GM23338 (cell line): ENCODE data around the gene TPK1. TPM values are rescaled to one million over a fixed set of nuclear protein-coding genes. Genes with fewer than 3 reads are reported as not detected.

Experiments used
- ATAC-seq: fragments of 200-7000 bp; cut with Tn5 transposase; 3 replicates; pipeline ENCODE4 v1.9.1; 2020
- DNase-seq: peaks from one replicate; pipeline ENCODE4 v3.0.0-alpha.2; 2015; ENCODE audit warnings: low spot score
- H2AFZ ChIP-seq: fragments of 200-600 bp; sonication (generic); 2 replicates; pipeline ENCODE4 v1.8.0; 2016; ENCODE audit warnings: antibody characterized with exemption, mild to moderate bottlenecking, moderate library complexity
- H3F3A ChIP-seq: fragments of 200-600 bp; sonication (generic); replicated peaks from 2 replicates; pipeline ENCODE4 v1.8.0; 2017; ENCODE audit warnings: antibody characterized with exemption, mixed run types, low read depth
- H3K27ac ChIP-seq: fragments of 200-600 bp; sonication (generic); 2 replicates; pipeline ENCODE4 v1.6.1; 2016; ENCODE audit warnings: low read depth
- H3K27me3 ChIP-seq: fragments of 200-600 bp; sonication (generic); 2 replicates; pipeline ENCODE4 v1.8.0; 2016; ENCODE audit warnings: mild to moderate bottlenecking, mixed run types, moderate library complexity; ENCODE audit not compliant: insufficient read depth
- H3K36me3 ChIP-seq: fragments of 200-600 bp; sonication (generic); 2 replicates; pipeline ENCODE4 v1.8.0; 2016; ENCODE audit warnings: mild to moderate bottlenecking; ENCODE audit not compliant: insufficient read depth
- H3K4me1 ChIP-seq: fragments of 200-600 bp; sonication (generic); 2 replicates; pipeline ENCODE4 v1.8.0; 2016; ENCODE audit warnings: mild to moderate bottlenecking, moderate library complexity; ENCODE audit not compliant: insufficient read depth
- H3K4me2 ChIP-seq: fragments of 200-600 bp; sonication (generic); 2 replicates; pipeline ENCODE4 v1.7.1; 2017; ENCODE audit warnings: mixed run types
- H3K4me3 ChIP-seq: fragments of 200-600 bp; sonication (generic); 2 replicates; pipeline ENCODE4 v1.6.1; 2016; ENCODE audit warnings: mixed run types
- H3K79me2 ChIP-seq: fragments of 200-600 bp; sonication (generic); replicated peaks from 2 replicates; pipeline ENCODE4 v1.8.0; 2017; ENCODE audit warnings: mild to moderate bottlenecking; ENCODE audit not compliant: insufficient read depth
- H3K9me2 ChIP-seq: fragments of 200-600 bp; sonication (generic); 2 replicates; pipeline ENCODE4 v1.8.0; 2017; ENCODE audit not compliant: insufficient read depth
- H4K20me1 ChIP-seq: fragments of 200-600 bp; sonication (generic); replicated peaks from 2 replicates; pipeline ENCODE4 v1.8.0; 2017; ENCODE audit warnings: mild to moderate bottlenecking; ENCODE audit not compliant: insufficient read depth
- H3K27ac Mint-ChIP-seq: 2 replicates; pipeline ENCODE4 v1.8.0; 2020; ENCODE audit warnings: inconsistent platforms, mild to moderate bottlenecking, moderate library complexity, mixed read lengths
- H3K27me3 Mint-ChIP-seq: 3 replicates; pipeline ENCODE4 v1.8.0; 2022; ENCODE audit warnings: low read depth, mild to moderate bottlenecking, moderate library complexity, mixed read lengths, inconsistent platforms; ENCODE audit not compliant: insufficient read depth, poor library complexity
- H3K36me3 Mint-ChIP-seq: 3 replicates; pipeline ENCODE4 v1.8.0; 2021; ENCODE audit warnings: low read depth, mild to moderate bottlenecking, inconsistent platforms, moderate library complexity, mixed read lengths
- H3K4me1 Mint-ChIP-seq: 3 replicates; pipeline ENCODE4 v1.8.0; 2020; ENCODE audit warnings: mild to moderate bottlenecking, inconsistent platforms, mixed read lengths
- H3K4me3 Mint-ChIP-seq: 3 replicates; pipeline ENCODE4 v1.8.0; 2021; ENCODE audit warnings: moderate library complexity, mild to moderate bottlenecking, inconsistent platforms, mixed read lengths
- H3K9me3 Mint-ChIP-seq: 3 replicates; pipeline ENCODE4 v1.8.0; 2020; ENCODE audit warnings: moderate library complexity, mild to moderate bottlenecking, inconsistent platforms, mixed read lengths
- CTCF ChIP-seq, 2 experiments: fragments of 200-600 bp in 1 of 2; sonication (generic) in 1 of 2; conservative IDR thresholded peaks; 2 replicates each; pipeline versions ENCODE4 v1.5.1 to v1.6.1; 2016 to 2017; ENCODE audit warnings: antibody characterized with exemption in 2 of 2, low read depth in 2 of 2, mild to moderate bottlenecking in 2 of 2, moderate library complexity in 1 of 2
- EZH2 ChIP-seq: fragments of 200-600 bp; sonication (generic); IDR thresholded peaks from one replicate; pipeline ENCODE4 v1.8.0; 2017; ENCODE audit warnings: antibody characterized with exemption, mild to moderate bottlenecking, low read depth; ENCODE audit not compliant: unreplicated experiment
- JUNB ChIP-seq: IDR thresholded peaks from one replicate; pipeline ENCODE4 v1.6.1; 2016; ENCODE audit warnings: antibody characterized with exemption; ENCODE audit not compliant: unreplicated experiment
- NANOG ChIP-seq: IDR thresholded peaks from 2 replicates; pipeline ENCODE4 v1.6.1; 2016; ENCODE audit warnings: antibody characterized with exemption, borderline replicate concordance
- ZNF114 ChIP-seq: fragments of 250-450 bp; sonication (Bioruptor Pico); IDR thresholded peaks from 2 replicates; pipeline ENCODE4 v1.5.0; 2020; ENCODE audit warnings: mild to moderate bottlenecking, moderate library complexity
- ZNF331 ChIP-seq: fragments of 250-450 bp; sonication (Bioruptor Pico); IDR thresholded peaks from 2 replicates; pipeline ENCODE4 v1.5.0; 2020; ENCODE audit warnings: low read depth, mild to moderate bottlenecking, moderate library complexity
- ZNF462 ChIP-seq: fragments of 250-450 bp; sonication (Bioruptor Pico); IDR thresholded peaks from 2 replicates; pipeline ENCODE4 v1.5.0; 2020; ENCODE audit warnings: mild to moderate bottlenecking, moderate library complexity
- polyA plus RNA-seq: library from polyadenylated mRNA; unstranded; fragments of >200 nt; fragmentation: Nextera tagmentation; extraction: Ambion mirVana; gene quantifications from 2 replicates; pipeline ENCODE4 v1.2.1, GENCODE V29; 2016
- total RNA-seq: library from RNA; depleted of rRNA; stranded (reverse); fragments of >200 nt; shearing (Covaris generic); gene quantifications from 2 replicates; pipeline ENCODE4 v1.2.3, GENCODE V29; 2014

The TPK1 gene
- total and polyA plus RNA-seq, 2 experiments from 2014 or later: 2.6 to 2.9 TPM

GRCh38 chr7:144455040-144455404, 380.8 kb downstream of the TPK1 start (continued):
- TF ChIP-seq ZNF462 (CRISPR knock-in tag): no peak
- no peak for TF ChIP-seq EZH2
- no peak for TF ChIP-seq JUNB
- no peak for TF ChIP-seq ZNF331 (CRISPR knock-in tag)
- no peak for TF ChIP-seq NANOG

- Histone ChIP-seq H3K27me3 (no peaks in the 10 kb centered on the region), H3F3A (no peaks in the 10 kb centered on the region), H3K4me1 (no peaks in the 10 kb centered on the region), H3K4me2 (no peak overlapping the region), H3K79me2 (no peaks in the 10 kb centered on the region), H3K36me3 (peaks cover 17% of the 10 kb centered on the region; the same call in 1 of the 2 replicates), H3K27ac (no peak overlapping the region), H2AFZ (no peak overlapping the region), H4K20me1 (no peaks in the 10 kb centered on the region), H3K9me2 (no peaks in the 10 kb centered on the region), H3K4me3 (no peak overlapping the region)
- TF ChIP-seq CTCF (conservative IDR thresholded peaks at IDR 0.05; ENCODE audit: low read depth in 2 of 2): peak; percentile 51 to 74
- TF ChIP-seq ZNF114 (CRISPR knock-in tag): no peak
- peaks cover 38% of the 10 kb centered on the region for H3K9me3 Mint-ChIP-seq
- no peaks in the 10 kb centered on the region for H3K27me3 Mint-ChIP-seq
- peaks cover 30% of the 10 kb centered on the region; the same call in 2 of the 3 replicates for H3K36me3 Mint-ChIP-seq
- H3K4me1 Mint-ChIP-seq: peaks cover under 1% of the 10 kb centered on the region; the same call in 1 of the 3 replicates
- H3K4me3 Mint-ChIP-seq: no peak overlapping the region
- DNase-seq (peak; percentile 45), ATAC-seq (no peak)
- H3K27ac Mint-ChIP-seq: no peak overlapping the region
Observed at GRCh38 chr7:144454256-144455039, 381.4 kb downstream of the TPK1 start.
